HT1080 (cell line): ENCODE measurements around the gene TPST1. TPM values are rescaled to one million over a fixed set of nuclear protein-coding genes. Genes with fewer than 3 reads are reported as not detected.
"Not testable (repeated sequence)": the region's sequence is repeated elsewhere in the genome, so short reads cannot be mapped to it uniquely, and the experiment has no call there.

Source experiments
- DNase-seq: peaks from one replicate; pipeline ENCODE4 v3.0.0-alpha.2; 2015; ENCODE audit warnings: low read depth
- small RNA-seq: library from RNA; depleted of rRNA; stranded (forward); fragments of <200 nt; gene quantifications from one replicate; pipeline ENCODE3, GENCODE V24; 2014
- total RNA-seq: library from RNA; depleted of rRNA; stranded (reverse); fragments of >200 nt; shearing (Covaris generic); gene quantifications from 2 replicates; pipeline ENCODE4 v1.2.3, GENCODE V29; 2014; rRNA removed

Gene TPST1
- total RNA-seq, 1 experiment from 2014 or later, result 51.6 TPM

DNA sequence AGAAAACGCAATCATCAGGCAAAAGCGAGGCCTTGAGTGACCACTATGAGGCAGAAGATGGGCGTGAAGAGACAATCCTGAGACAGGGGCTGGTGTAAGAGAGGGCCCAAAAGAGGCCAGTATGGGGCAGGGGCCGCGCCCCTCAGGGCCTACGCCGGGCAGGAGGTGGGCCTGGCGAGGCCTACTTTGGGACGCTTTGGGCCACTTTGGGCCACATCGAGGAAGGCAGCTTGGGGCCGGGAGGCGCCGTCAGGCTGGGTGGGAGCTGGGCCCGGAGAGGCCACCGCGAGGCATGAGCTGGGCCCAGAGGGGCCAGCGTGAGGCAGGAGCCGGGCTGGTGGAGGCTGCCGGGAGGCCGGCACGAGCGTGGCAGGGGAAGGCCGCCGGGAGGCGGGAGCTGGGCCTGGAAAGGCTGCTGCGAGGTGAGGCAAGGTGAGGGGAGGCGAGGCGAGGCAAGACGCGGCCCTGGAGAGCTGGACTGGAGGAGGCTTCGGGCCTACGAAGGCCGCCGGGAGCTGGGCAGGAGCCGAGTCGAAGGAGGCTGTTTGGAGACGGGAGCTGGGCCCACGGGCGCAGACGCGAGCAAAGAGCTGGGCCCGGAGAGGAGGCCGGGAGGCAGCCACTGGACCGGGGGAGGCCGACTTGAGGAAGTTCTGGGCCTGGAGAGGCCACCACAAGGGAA is 171.3 kb downstream of the TPST1 start:
- no peak for DNase-seq

DNA sequence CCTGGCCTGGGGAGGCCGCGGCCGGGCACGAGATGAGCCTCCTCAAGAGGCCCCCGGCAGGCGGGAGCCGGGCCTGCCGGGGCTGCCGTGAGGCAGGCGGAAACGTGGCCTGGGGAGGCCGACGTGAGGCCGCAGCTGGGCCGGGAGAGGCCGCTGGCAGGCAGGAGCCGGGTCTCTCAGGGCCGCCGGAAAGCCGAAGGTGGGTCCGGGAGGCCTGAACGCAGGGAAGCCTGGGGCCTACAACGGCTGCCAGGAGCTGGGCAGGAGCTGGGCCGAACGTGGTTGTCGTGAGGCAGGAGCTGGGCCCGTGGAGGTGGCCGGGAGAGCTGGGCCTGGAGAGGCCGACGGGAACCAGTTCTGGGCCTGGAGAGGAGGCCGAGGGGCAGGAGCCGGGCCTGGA is 171.9 kb downstream of the TPST1 start:
- DNase-seq, result no peak

DNA sequence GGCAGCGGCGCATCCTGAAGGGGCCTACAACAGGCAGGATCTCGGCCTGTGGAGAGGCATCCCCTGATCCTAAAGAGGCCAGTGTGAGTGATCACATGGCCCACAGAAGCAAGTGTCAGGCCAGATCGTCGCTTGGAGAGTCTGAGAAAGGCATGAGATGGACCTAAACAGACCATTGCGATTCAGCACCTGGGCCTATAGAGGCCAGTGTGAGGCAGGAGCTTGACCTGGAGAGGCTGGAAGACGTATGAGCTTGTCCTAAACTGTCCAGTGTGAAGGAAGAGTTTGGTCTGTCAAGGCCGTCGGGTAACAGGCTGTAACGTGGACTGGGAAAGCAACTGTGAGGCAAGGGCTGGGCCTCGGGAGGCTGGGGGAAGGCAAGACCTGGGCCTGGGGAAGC is 172.6 kb downstream of the TPST1 start:
- no peak for DNase-seq

DNA sequence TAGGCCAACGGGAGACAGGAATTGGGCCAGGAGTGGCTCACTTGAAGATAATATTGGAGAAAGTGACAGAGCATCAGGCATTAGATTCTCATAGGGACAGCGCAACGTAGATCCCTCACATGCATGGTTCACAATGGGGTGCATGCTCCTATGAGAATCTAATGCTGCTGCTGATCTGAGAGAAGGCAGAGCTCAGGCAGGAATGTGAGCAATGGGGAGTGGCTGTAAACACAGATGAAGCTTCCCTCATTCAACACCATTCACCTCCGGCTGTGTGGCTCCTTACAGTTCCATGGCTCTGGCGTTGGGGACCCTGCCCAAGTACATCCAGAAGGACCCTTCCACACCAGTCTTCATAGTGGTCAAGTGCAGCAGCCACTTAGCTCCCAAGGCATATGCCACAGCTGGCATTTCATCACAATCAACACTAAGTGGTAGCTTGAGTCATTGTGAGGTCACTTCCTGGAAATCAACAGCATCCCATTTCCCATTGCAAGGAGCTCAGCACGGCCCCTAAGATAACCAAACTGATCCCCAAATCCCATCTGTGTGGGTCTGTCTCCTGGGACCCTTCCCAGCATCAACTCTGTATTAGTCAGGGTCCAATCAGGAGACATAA is 174.5 kb downstream of the TPST1 start:
- peak; percentile 85 for DNase-seq

DNA sequence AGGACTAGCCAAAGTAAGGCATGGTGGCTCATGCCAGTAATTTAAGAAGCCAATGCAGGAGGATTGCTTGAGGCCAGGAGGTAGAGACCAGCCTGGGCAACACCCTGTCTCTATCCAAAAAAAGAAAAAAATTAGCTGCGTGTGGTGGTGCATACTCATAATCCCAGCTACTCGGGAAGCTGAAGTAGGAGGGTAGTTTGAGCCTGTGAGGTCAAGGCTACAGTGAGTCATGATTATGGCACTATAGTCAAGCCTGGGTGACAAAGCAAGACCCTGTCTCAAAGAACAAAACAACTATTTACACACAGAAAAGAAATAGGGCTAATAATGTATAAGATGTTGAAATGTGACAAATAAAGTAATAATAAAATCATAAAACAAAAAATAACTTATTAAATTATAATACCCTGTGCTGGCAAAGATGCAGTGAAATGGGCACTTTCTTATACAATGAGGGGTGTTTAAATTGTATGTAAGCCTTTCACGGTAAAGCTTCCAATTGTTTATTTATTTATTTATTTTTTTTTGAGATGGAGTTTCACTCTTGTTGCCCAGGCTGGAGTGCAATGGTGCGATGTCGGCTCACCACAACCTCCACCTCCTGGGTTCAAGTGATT is 175.2 kb downstream of the TPST1 start:
- peak; percentile 86 for DNase-seq

DNA sequence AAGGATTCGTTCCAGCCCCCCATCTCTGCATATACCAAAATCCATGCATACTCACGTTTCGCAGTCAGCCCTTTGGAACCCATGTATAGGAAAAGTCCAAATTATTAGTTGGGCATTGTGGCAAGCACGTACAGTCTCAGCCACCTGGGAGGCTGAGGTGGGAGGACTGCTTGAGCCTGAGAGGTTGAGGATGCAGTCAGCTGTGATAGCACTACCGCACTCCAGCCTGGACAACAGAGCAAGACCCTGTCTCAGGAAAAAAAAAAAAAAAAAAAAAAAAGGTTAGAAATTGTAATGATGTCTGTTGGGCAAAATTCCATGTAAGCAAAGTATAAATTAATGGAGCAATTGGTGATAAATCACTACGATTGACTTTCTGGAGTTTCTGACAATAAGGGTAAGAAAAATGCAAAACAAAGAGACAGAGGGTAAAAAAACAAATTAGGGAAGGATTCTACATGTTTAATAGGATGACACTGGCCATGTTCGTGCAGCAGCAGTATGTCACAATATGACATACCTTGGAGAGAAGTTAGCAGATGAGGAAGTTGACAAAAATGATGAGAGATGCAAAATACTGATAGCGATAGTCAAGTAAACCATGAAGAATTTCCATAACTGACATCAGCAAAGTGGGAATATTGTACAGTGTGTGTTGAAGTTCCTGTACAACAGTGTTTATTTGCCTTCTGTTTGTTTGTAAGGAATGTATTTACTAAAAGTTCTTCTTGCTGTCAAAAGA is 177.2 kb downstream of the TPST1 start:
- DNase-seq, result not testable (repeated sequence)

DNA sequence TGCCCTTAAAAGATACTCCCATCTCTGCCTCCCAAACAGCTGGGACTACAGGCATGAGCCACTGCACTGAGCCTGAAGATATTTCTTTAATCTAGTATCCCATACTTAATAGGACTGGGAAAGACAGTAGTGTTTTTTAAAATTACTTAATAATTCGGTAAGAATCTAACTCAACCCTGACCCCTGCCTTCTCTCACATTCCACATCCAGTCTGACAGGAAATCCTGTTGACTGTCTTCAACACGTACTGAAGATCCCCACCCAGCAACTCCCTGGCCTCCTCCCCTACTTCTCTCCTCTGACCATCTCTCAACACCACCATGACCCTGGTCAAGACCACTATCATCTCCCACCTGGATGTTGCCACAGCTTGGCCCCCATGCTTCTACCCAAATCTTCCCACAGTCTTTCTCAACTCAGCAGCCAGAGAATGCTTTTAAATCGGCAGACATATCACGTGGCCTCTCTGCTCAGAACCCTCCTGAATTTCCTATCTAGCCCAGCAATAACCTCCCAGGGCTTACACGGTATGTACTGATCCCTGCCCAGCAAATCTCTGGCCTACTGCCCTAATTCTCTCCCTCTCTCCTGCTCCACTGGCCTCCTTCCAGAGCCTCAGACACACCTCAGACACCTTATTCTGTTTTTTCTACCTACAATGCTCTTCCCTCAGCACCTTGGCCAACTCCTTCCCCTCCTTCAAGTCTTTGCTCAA is 180.2 kb downstream of the TPST1 start:
- DNase-seq, result not testable (repeated sequence)

DNA sequence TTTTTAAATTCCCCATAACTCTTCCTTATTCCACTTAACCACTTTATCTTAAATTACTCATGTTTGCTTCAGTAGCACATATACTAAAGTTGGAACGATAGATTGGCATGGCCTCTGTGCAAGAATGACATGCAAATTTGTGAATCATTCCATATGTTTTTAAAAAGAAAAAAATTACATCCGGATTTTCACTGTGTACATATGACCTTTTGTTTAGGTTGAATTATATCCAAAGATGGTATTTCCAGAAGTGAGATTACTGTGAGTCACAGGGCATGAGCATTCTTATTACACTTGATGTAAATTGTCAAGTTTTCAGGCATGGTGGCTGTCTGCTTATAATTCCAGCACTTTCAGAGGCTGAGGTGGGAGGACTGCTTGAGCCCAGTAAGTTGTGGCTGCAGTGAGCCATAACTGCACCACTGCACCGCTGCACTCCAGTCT is 190.0 kb downstream of the TPST1 start:
- DNase-seq, result peak; percentile 84

DNA sequence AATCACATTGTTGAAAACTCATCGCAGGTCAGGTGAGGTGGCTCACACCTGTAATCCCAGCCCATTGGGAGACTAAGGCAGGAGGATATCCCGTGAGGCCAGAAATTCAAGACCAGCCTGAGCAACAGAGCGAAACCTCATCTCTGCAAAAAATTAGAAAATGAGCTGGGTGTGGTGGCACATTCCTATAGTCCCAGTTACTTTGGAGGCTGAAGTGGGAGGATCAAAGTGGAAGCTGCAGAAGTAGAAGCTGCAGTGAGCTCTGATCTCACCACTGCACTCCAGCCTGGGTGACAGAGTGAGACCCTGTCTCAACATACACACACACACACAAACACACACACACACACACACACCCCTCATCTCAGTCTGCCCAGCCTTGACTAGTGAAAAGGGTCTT is 190.9 kb downstream of the TPST1 start:
- not testable (repeated sequence) for DNase-seq

DNA sequence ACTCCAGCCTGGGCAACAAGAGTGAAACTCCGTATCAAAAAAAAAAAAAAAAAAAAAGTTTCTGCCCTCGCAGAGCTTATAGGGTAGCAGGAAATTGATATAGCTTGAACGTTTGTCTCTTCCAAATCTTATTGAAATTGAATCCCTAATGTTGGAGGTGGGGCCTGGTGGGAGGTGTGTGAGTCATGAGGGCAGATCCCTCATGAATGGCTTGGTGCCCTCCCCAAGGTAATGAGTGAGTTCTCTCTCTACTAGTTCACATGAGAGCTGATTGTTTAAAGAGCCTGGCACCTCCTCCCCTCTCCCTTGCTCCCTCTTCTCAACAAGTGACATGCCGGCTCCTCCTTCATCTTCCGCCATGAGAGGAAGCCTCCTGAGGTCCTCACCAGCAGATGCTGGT is 193.7 kb downstream of the TPST1 start:
- peak; percentile 55 for DNase-seq

DNA sequence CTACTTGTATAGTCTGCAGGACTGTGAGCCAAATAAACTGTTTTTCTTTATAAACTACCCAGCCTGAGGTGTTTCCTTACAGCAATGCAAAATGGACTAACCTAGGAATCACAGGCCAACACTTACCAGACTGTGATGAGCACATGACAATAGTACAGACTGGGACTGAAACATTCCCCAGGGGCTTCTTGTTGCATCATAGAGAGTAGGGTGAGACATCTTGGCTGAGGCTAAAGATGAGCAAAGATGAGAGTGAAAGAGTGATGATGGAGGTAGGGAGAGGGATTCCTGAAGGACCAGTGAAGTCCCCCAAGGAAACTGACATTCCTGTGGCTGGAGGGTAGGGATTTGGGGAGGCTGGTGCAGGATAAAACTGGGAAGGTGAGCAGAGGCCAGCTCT is 194.4 kb downstream of the TPST1 start:
- DNase-seq, result no peak

DNA sequence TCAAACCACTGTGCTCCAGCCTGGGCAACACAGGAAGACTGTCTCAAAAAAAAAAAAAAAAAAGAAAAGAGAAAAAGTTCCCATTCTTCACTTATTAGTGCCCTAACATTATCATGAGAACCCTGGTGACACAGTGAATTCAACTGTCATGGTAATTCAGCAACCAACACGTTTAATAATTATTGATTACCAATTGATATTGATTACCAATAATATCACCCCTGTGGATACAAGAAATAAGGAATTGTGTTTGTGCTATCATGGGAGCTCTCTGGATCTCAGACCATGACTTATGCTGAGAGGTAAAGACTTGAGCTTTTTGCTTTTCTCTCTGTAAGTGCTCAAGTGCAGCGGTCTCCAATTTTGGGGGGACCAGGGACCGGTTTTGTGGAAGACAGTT is 195.3 kb downstream of the TPST1 start:
- no peak for DNase-seq

DNA sequence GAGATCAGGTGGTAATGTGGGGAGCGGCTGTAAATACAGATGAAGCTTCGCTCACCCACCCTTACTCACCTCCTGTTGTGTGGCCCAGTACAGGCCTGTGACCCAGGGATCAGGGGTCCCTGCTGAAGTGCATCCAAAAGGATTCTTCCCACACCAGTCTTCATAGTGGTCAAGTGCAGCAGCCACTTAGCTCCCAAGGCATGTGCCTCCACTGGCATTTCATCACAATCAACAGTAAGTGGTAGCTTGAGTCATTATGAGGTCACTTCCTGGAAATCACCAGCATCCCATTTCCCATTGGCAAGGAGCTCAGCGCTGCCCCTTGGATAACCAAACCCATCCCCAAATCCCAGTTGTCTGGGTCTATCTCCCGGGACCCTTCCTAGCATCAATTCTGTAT is 196.0 kb downstream of the TPST1 start:
- DNase-seq, result peak; percentile 72

DNA sequence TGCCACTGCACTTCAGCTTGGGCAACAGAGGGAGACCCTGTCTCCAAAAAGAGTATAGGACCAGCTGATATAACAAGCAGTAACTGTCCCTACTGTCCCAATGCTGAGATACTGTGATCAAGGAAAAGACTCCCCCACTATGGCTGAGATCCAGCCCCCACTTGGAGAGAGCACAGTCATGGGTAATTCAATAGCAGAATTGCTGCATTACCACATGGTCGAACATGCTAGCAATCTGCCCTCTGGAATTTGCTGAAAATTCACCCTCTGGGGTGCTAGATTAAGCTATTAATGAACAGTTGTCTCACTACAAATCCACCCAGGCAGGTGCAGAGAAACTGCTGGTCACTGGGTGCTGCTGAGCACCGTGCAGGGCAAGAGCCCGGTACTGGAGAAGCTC is 196.8 kb downstream of the TPST1 start:
- not testable (repeated sequence) for DNase-seq

DNA sequence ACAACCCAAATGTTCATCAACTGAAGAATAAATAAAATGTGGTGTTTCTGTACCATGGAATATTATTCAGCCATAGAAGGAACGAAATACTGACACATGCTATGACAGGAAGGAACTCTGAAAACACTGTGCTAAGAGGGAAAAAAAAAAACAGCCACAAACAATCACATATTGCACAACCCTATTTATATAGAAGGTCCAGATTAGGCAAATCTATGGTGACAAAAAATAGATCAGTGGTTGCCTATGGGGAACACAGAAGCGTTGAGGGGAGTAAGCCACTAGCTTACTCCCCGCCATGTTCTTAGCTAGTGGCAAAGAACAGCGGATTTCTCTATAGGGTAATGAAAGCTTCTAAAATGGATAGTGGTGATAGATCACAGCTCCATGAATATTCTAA is 198.4 kb downstream of the TPST1 start:
- no peak for DNase-seq

DNA sequence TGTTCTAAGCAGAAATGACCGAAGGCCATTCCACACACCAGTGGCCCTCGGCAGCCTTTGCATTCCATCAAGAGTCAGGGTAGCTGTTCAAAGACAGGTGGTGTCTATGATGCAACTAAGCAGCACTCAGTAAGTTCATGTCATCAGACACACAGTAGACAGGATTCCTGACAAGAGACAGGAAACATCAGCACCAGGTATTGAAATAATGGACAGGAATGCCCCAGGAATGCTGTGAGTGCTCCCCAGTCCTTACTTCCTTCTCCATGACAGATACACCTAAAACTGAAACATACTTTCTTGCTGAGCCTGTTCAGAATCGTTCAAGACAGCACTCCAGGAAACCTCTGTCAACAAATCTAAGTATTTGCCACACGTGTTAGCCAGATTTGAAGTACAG is 204.4 kb downstream of the TPST1 start:
- no peak for DNase-seq

Small RNA genes within 50 kb of the gene (small RNA-seq; reads per million reads assigned to genes)
- gene RNU6-313P, result not detected

Other genes with a start within 250 kb of the TPST1 start
- 19.2 and 30.1 TPM in 2 replicates for gene GUSB, start 223.1 kb upstream of the TPST1 start, total RNA-seq
- 49.7 and 49.8 TPM in 2 replicates for gene ASL, start 129.5 kb upstream of the TPST1 start, total RNA-seq
- gene CRCP, start 90.5 kb upstream of the TPST1 start, total RNA-seq, result 24.7 and 30.6 TPM in 2 replicates